ENCODE measurements around the gene ARHGEF3.

ARHGEF3 gene

DNA sequence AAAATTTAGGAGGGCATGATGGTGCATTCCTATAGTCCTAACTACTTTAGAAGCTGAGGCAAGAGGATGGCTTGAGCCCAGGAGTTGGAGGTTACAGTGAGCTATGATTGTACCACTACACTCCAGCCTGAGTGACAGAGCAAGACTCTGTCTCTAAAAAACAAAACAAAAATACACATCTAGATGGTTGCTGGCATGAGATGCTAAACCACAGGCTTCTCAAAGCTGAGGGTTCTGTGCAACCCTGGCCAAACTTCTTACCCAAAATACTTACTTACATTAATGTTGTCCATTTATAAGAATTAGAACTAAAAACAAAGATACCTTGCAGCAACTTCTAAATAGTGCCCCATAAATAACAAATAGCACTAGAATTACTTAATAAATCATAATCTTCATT is 14.3 kb upstream of the ARHGEF3 start:
- Histone ChIP-seq H3K79me2 (ENCODE audit: control insufficient read depth, low read length) (no peaks in the 10 kb centered on the region), H3K9me3 (ENCODE audit: control insufficient read depth, insufficient read depth, low read length) (no peaks in the 10 kb centered on the region), H3K9me2 (replicated peaks; ENCODE audit: control insufficient read depth, low read length) (no peaks in the 10 kb centered on the region), H3K4me2 (ENCODE audit: low read length) (no peak overlapping the region), H3K27me3 (ENCODE audit: control insufficient read depth, low read length) (peaks cover 19% of the 10 kb centered on the region), H4K20me1 (ENCODE audit: control insufficient read depth, insufficient read depth, low read depth, low read length) (no peaks in the 10 kb centered on the region), H3K36me3 (ENCODE audit: control insufficient read depth, low read length) (no peaks in the 10 kb centered on the region), H3K4me1 (ENCODE audit: control insufficient read depth, low read length) (0 out of 2 replicates have a peak, but pooled peaks cover 3% of the 10 kb centered on the region), H3K27ac (ENCODE audit: low read depth, low read length) (no peak overlapping the region), H3K4me3 (ENCODE audit: low read length) (no peak overlapping the region), H3F3A (ENCODE audit: control insufficient read depth, insufficient read depth) (no peaks in the 10 kb centered on the region)
- TF ChIP-seq, protein P1, sequence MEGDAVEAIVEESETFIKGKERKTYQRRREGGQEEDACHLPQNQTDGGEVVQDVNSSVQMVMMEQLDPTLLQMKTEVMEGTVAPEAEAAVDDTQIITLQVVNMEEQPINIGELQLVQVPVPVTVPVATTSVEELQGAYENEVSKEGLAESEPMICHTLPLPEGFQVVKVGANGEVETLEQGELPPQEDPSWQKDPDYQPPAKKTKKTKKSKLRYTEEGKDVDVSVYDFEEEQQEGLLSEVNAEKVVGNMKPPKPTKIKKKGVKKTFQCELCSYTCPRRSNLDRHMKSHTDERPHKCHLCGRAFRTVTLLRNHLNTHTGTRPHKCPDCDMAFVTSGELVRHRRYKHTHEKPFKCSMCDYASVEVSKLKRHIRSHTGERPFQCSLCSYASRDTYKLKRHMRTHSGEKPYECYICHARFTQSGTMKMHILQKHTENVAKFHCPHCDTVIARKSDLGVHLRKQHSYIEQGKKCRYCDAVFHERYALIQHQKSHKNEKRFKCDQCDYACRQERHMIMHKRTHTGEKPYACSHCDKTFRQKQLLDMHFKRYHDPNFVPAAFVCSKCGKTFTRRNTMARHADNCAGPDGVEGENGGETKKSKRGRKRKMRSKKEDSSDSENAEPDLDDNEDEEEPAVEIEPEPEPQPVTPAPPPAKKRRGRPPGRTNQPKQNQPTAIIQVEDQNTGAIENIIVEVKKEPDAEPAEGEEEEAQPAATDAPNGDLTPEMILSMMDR (IDR thresholded peaks at IDR 0.05; ENCODE audit: low read depth, low read length, poor library complexity, severe bottlenecking): no peak
- no peak for TF ChIP-seq EZH2phosphoT487 (IDR thresholded peaks at IDR 0.05; ENCODE audit: borderline replicate concordance, low read length)

DNA sequence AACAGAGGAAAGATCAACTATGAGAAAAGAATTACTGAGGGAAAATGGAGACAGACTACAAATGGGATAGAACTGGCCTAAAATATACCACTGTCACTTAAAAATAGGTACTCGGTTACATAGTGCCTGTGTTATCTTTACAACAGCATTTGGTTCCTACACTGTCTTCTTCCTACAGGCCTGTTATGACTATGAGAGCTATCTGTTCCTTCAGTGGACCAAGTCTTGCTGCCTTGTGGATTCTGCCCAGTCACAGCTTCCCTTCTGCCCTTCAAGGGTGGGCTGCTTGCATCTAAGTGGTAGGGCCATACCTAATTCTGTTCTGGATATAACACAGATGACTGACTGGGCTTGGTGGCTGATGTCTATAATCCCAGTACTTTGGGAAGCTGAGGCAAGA is 13.8 kb upstream of the ARHGEF3 start:
- Histone ChIP-seq H3K27me3 (ENCODE audit: control insufficient read depth, low read length) (peaks cover 19% of the 10 kb centered on the region), H3K4me2 (ENCODE audit: low read length) (no peak overlapping the region), H3K4me1 (ENCODE audit: control insufficient read depth, low read length) (0 out of 2 replicates have a peak, but pooled peaks cover 3% of the 10 kb centered on the region), H3K79me2 (ENCODE audit: control insufficient read depth, low read length) (no peaks in the 10 kb centered on the region), H3K36me3 (ENCODE audit: control insufficient read depth, low read length) (no peaks in the 10 kb centered on the region), H4K20me1 (ENCODE audit: control insufficient read depth, insufficient read depth, low read depth, low read length) (no peaks in the 10 kb centered on the region), H3K27ac (ENCODE audit: low read depth, low read length) (no peak overlapping the region), H3K9me2 (replicated peaks; ENCODE audit: control insufficient read depth, low read length) (no peaks in the 10 kb centered on the region), H3K9me3 (ENCODE audit: control insufficient read depth, insufficient read depth, low read length) (no peaks in the 10 kb centered on the region), H3K4me3 (ENCODE audit: low read length) (no peak overlapping the region), H3F3A (ENCODE audit: control insufficient read depth, insufficient read depth) (no peaks in the 10 kb centered on the region)
- TF ChIP-seq, protein P1 (IDR thresholded peaks at IDR 0.05; ENCODE audit: low read depth, low read length, poor library complexity, severe bottlenecking): no peak
- TF ChIP-seq EZH2phosphoT487 (IDR thresholded peaks at IDR 0.05; ENCODE audit: borderline replicate concordance, low read length): no peak

DNA sequence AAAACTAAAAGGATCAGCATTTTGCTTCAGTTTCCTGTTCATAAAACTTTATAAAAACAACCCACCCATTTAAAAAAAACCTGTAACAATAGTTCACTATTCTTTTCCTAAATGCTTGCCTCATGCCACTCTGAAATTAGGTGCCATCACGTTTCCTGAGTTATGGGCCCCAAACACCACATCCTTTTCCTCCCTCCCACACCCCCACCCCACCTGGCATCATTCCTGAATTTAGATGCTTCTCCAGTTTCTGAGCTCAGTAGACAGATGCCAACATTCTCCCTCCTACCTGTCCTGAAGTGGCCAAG is 11.9 kb upstream of the ARHGEF3 start:
- no peak overlapping the region for H3K27ac ChIP-seq (ENCODE audit: low read depth, low read length)

More for the DNA sequence above, 11.9 kb upstream of the ARHGEF3 start:
- no peaks in the 10 kb centered on the region for H3K79me2 ChIP-seq (ENCODE audit: control insufficient read depth, low read length)
- no peaks in the 10 kb centered on the region for H3F3A ChIP-seq (ENCODE audit: control insufficient read depth, insufficient read depth)
- TF ChIP-seq EZH2phosphoT487 (IDR thresholded peaks at IDR 0.05; ENCODE audit: borderline replicate concordance, low read length): no peak
- TF ChIP-seq, protein P1 (IDR thresholded peaks at IDR 0.05; ENCODE audit: low read depth, low read length, poor library complexity, severe bottlenecking): no peak
- no peaks in the 10 kb centered on the region for H3K9me3 ChIP-seq (ENCODE audit: control insufficient read depth, insufficient read depth, low read length)
- H3K9me2 ChIP-seq (replicated peaks; ENCODE audit: control insufficient read depth, low read length): no peaks in the 10 kb centered on the region
- H4K20me1 ChIP-seq (ENCODE audit: control insufficient read depth, insufficient read depth, low read depth, low read length): no peaks in the 10 kb centered on the region
- no peaks in the 10 kb centered on the region for H3K36me3 ChIP-seq (ENCODE audit: control insufficient read depth, low read length)
- H3K4me1 ChIP-seq (ENCODE audit: control insufficient read depth, low read length): 0 out of 2 replicates have a peak, but pooled peaks cover 3% of the 10 kb centered on the region
- H3K4me3 ChIP-seq (ENCODE audit: low read length): no peak overlapping the region
- H3K4me2 ChIP-seq (ENCODE audit: low read length): no peak overlapping the region
- H3K27me3 ChIP-seq (ENCODE audit: control insufficient read depth, low read length): peaks cover 12% of the 10 kb centered on the region
